HepG2 (cell line): ENCODE measurements around the gene KXD1.

ENCODE experiments used
- CTCF ChIP-seq: sonication (generic); formaldehyde crosslinking; IDR thresholded peaks from 2 replicates; pipeline ENCODE4 v1.5.0; 2020; ENCODE audit warnings: mild to moderate bottlenecking, missing genetic modification reagents, moderate library complexity
- ETS1 ChIP-seq: sonication (generic); formaldehyde crosslinking; IDR thresholded peaks from 2 replicates; pipeline ENCODE4 v1.4.0; 2020; ENCODE audit warnings: missing genetic modification reagents
- JUNB ChIP-seq: sonication (generic); formaldehyde crosslinking; IDR thresholded peaks from 2 replicates; pipeline ENCODE4 v1.8.0; 2022; ENCODE audit warnings: missing genetic modification reagents, mild to moderate bottlenecking, borderline replicate concordance
- KAT7 ChIP-seq: IDR thresholded peaks from 2 replicates; pipeline ENCODE4 v1.6.1; 2018; ENCODE audit warnings: borderline replicate concordance, missing compliant biosample characterization
- NFIC ChIP-seq: IDR thresholded peaks from 2 replicates; pipeline ENCODE4 v1.6.1; 2012; ENCODE audit warnings: mild to moderate bottlenecking, low read length, inconsistent platforms
- POLR2AphosphoS5 ChIP-seq: IDR thresholded peaks from 2 replicates; pipeline ENCODE4 v1.6.1; 2012; ENCODE audit warnings: low read depth, low read length
- SNAI1 ChIP-seq: sonication (generic); formaldehyde crosslinking; IDR thresholded peaks from 2 replicates; pipeline ENCODE4 v1.5.0; 2020; ENCODE audit warnings: mild to moderate bottlenecking, missing genetic modification reagents, borderline replicate concordance
- SRF ChIP-seq: IDR thresholded peaks from 2 replicates; pipeline ENCODE4 v1.6.1; 2011; ENCODE audit warnings: mild to moderate bottlenecking, low read depth, low read length, moderate library complexity
- ZHX1 ChIP-seq: sonication (generic); formaldehyde crosslinking; IDR thresholded peaks from 2 replicates; pipeline ENCODE4 v1.8.1; 2022; ENCODE audit warnings: low read depth, mild to moderate bottlenecking, missing genetic modification reagents
- ZNF569 ChIP-seq: sonication (generic); formaldehyde crosslinking; IDR thresholded peaks from 2 replicates; pipeline ENCODE4 v1.5.0; 2020; ENCODE audit warnings: mild to moderate bottlenecking, missing genetic modification reagents, moderate library complexity, borderline replicate concordance
- TF ChIP-seq, protein P1 (sequence below): sonication (generic); formaldehyde crosslinking; IDR thresholded peaks from 2 replicates; pipeline ENCODE4 v1.4.0; 2020; ENCODE audit warnings: mild to moderate bottlenecking, missing genetic modification reagents

DNA sequence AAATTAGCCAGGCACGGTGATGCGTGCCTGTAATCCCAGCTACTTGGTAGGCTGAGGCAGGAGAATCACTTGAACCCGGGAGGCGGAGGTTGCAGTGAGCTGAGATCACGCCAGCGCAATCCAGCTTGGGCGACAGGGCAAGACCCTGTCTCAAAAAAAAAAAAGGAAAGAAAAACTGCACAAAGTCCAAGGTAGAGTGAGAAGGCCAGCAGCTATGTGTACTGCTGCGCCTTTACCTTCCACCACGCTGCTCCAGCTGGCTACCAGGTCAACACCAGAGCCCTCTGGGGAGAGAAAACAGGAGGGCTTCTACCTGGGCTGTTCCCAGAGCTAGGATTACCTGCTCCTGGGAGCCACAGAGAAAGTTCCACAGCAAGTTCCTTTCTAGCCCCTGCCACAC is 39.0 kb upstream of the KXD1 start:
- TF ChIP-seq ZHX1 (CRISPR knock-in tag) (no peak), ETS1 (no peak), CTCF (CRISPR knock-in tag) (peak; percentile 32), NFIC (no peak), SRF (no peak), JUNB (CRISPR knock-in tag) (no peak), ZNF569 (no peak), KAT7 (CRISPR knock-in tag) (no peak), SNAI1 (CRISPR knock-in tag) (no peak), POLR2AphosphoS5 (peak; percentile 26; the same call in 1 of the 2 replicates)
- TF ChIP-seq, protein P1, sequence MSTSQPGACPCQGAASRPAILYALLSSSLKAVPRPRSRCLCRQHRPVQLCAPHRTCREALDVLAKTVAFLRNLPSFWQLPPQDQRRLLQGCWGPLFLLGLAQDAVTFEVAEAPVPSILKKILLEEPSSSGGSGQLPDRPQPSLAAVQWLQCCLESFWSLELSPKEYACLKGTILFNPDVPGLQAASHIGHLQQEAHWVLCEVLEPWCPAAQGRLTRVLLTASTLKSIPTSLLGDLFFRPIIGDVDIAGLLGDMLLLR (CRISPR knock-in tag), result no peak
